HepG2 (cell line): Measurements from ENCODE around the gene ZNF8. TPM values are rescaled to one million over a fixed set of nuclear protein-coding genes. Genes with fewer than 3 reads are reported as not detected.

Experiments used
- ATAC-seq: fragments of 200-7000 bp; cut with Tn5 transposase; 3 replicates; pipeline ENCODE4 v1.9.1; 2020; ENCODE audit warnings: mild to moderate bottlenecking, moderate library complexity
- BruUV-seq: library from RNA; stranded (reverse); fragments of 400-500 nt; replicated peaks from 2 replicates; lab custom pipeline; 2021; lab: Mats Ljungman, UMichigan
- CTCF ChIA-PET: fragments of 300-600 bp; formaldehyde crosslinking; extraction: SDS; loops from one replicate; lab custom pipeline; 2021; ENCODE audit warnings: low total read pairs, inconsistent platforms, low intra/inter-chr PET ratio; lab: Yijun Ruan, JAX
- POLR2A ChIA-PET: fragments of 350-600 bp; sonication (Branson Sonifier 250); formaldehyde crosslinking; loops from one replicate; lab custom pipeline; 2020; ENCODE audit warnings: antibody characterized with exemption, inconsistent platforms; lab: Yijun Ruan, JAX
- DNase-seq: peaks from one replicate; pipeline ENCODE4 v3.0.0-alpha.2; 2015; ENCODE audit warnings: low spot score
- FAIRE-seq: peaks from 3 replicates; lab custom pipeline; 2011; peaks lifted over from hg19 to GRCh38; lab: Jason Lieb, UNC
- H2AFZ ChIP-seq: one replicate; pipeline ENCODE4 v1.6.1; 2011; ENCODE audit warnings: low read length, inconsistent platforms
- H3K27ac ChIP-seq: fragments of 300-600 bp; 3 replicates; pipeline ENCODE4 v1.8.0; 2011; ENCODE audit warnings: mixed run types, mild to moderate bottlenecking, mixed read lengths, low read length, inconsistent platforms; ENCODE audit not compliant: insufficient read depth; ENCODE audit errors: extremely low read length
- H3K27me3 ChIP-seq, 2 experiments: fragments of 200-600 bp in 1 of 2; 2 replicates in 1 of 2; 3 replicates in 1 of 2; pipeline versions ENCODE4 v1.6.0 to v1.8.0; 2011; ENCODE audit warnings: low read length in 2 of 2, mild to moderate bottlenecking in 2 of 2, moderate library complexity in 2 of 2, inconsistent platforms in 1 of 2; ENCODE audit not compliant: insufficient read depth in 2 of 2, control insufficient read depth in 1 of 2
- H3K36me3 ChIP-seq, 2 experiments: fragments of 200-600 bp in 1 of 2; replicated peaks in 1 of 2; 2 replicates in 1 of 2; 3 replicates in 1 of 2; pipeline versions ENCODE4 v1.5.1 to v1.8.0; 2011; ENCODE audit warnings: low read length in 2 of 2, inconsistent platforms in 1 of 2; ENCODE audit not compliant: insufficient read depth in 2 of 2, control insufficient read depth in 1 of 2
- H3K4me1 ChIP-seq: 2 replicates; pipeline ENCODE4 v1.5.1; 2012; ENCODE audit warnings: low read length, inconsistent platforms; ENCODE audit not compliant: insufficient read depth
- H3K4me2 ChIP-seq: 2 replicates; pipeline ENCODE4 v1.6.0; 2011; ENCODE audit warnings: low read depth, low read length, inconsistent platforms
- H3K4me3 ChIP-seq, 3 experiments: fragments of 200-600 bp in 1 of 3; sonication (generic), shearing (Covaris generic) in 1 of 3; replicated peaks in 1 of 3; 2 replicates each; pipeline ENCODE4 v1.5.1; 2011 to 2016; ENCODE audit warnings: low read length in 3 of 3, inconsistent platforms in 2 of 3, low read depth in 2 of 3, mild to moderate bottlenecking in 2 of 3, control low read depth in 1 of 3, mixed read lengths in 1 of 3; ENCODE audit not compliant: insufficient read depth in 1 of 3
- H3K79me2 ChIP-seq: one replicate; pipeline ENCODE4 v1.6.1; 2011; ENCODE audit warnings: low read length, inconsistent platforms; ENCODE audit not compliant: insufficient read depth
- H3K9ac ChIP-seq: 2 replicates; pipeline ENCODE4 v1.6.0; 2011; ENCODE audit warnings: mild to moderate bottlenecking, low read depth, low read length, inconsistent platforms; ENCODE audit not compliant: insufficient read depth
- H3K9me3 ChIP-seq: 2 replicates; pipeline ENCODE4 v1.5.1; 2012; ENCODE audit warnings: mild to moderate bottlenecking, low read length
- H4K20me1 ChIP-seq: 2 replicates; pipeline ENCODE4 v1.6.0; 2011; ENCODE audit warnings: inconsistent platforms, mild to moderate bottlenecking, low read length, moderate library complexity; ENCODE audit not compliant: insufficient read depth
- PCBP1 ChIP-seq: fragments of 200-400 bp; formaldehyde crosslinking; IDR thresholded peaks from 2 replicates; pipeline ENCODE4 v1.6.1; 2017; ENCODE audit warnings: mild to moderate bottlenecking, low read depth, low read length, borderline replicate concordance
- PHF20 ChIP-seq: sonication (generic); formaldehyde crosslinking; IDR thresholded peaks from 2 replicates; pipeline ENCODE4 v1.5.0; 2020; ENCODE audit warnings: mild to moderate bottlenecking, missing genetic modification reagents
- ZEB1 ChIP-seq: IDR thresholded peaks from 2 replicates; pipeline ENCODE4 v1.6.1; 2012; ENCODE audit warnings: mild to moderate bottlenecking, low read depth, inconsistent platforms; ENCODE audit not compliant: insufficient replicate concordance
- ZKSCAN8 ChIP-seq: IDR thresholded peaks from 2 replicates; pipeline ENCODE4 v1.6.1; 2016; ENCODE audit warnings: borderline replicate concordance, missing genetic modification reagents, missing compliant biosample characterization
- ZNF318 ChIP-seq: sonication (generic); formaldehyde crosslinking; IDR thresholded peaks from 2 replicates; pipeline ENCODE4 v1.4.0; 2020; ENCODE audit warnings: mild to moderate bottlenecking, missing genetic modification reagents
- ZNF513 ChIP-seq: sonication (generic); formaldehyde crosslinking; conservative IDR thresholded peaks from 2 replicates; pipeline ENCODE4 v1.5.0; 2020; ENCODE audit warnings: missing genetic modification reagents
- ZNF670 ChIP-seq: sonication (generic); formaldehyde crosslinking; IDR thresholded peaks from 2 replicates; pipeline ENCODE4 v1.8.0; 2022; ENCODE audit warnings: mild to moderate bottlenecking, missing genetic modification reagents, borderline replicate concordance
- WGBS: methylation state at CpG from one replicate; pipeline ENCODE4 v1.1.6; 2017; ENCODE audit warnings: low lambda C conversion rate; 5-methylcytosine and 5-hydroxymethylcytosine counted together
- in situ Hi-C: cut with HindIII; loops from 2 replicates; pipeline ENCODE4 v1.10.0; 2017; ENCODE audit warnings: low pct_unique_long_range_greater_than_20kb; ENCODE audit not compliant: extremely low pct_ligation_motif_present
- intact Hi-C: fragments of 100-400 bp; cut with micrococcal nuclease; formaldehyde crosslinking; loops from one replicate; pipeline ENCODE4 v1.10.0; 2022; ENCODE audit not compliant: unreplicated experiment
- polyA plus RNA-seq, 8 experiments: library from polyadenylated mRNA; depleted of rRNA in 3 of 8; stranded (reverse) in 7 of 8; unstranded in 1 of 8; fragments of >200 nt; fragmentation: Illumina TruSeq in 4 of 8; extraction: Trizol in 4 of 8; gene quantifications; 2 replicates each; pipeline versions ENCODE4 v1.2.1 to v1.2.3, GENCODE V29; 2011 to 2016; ENCODE audit warnings: low read depth in 4 of 8, missing spikeins in 1 of 8, mixed read lengths in 1 of 8; ENCODE audit not compliant: insufficient read depth in 1 of 8
- total RNA-seq, 5 experiments: library from RNA; depleted of rRNA; stranded (reverse); fragments of >200 nt; fragmentation: Illumina TruSeq; extraction: Trizol; gene quantifications; 2 replicates each; pipeline ENCODE4 v1.2.3, GENCODE V29; 2016; ENCODE audit warnings: low read depth in 1 of 5

Gene ZNF8
- total and polyA plus RNA-seq, 2 of the 13 experiments (the other 11 are each of a cell fraction or from before 2014, with no cell fraction given): 3.1 to 3.3 TPM

- TF ChIP-seq ZNF318 (no peak), ZNF670 (CRISPR knock-in tag) (no peak)
Observed at GRCh38 chr19:58311345-58311865, 32.6 kb downstream of the ZNF8 start (continued).

- WGBS: 89% methylated on average over 2 of the region's 2 CpGs
Observed at GRCh38 chr19:58315580-58315979, 36.8 kb downstream of the ZNF8 start.

More at GRCh38 chr19:58315580-58315979, 36.8 kb downstream of the ZNF8 start:
- no TSS peak for BruUV-seq
- ATAC-seq (no peak), FAIRE-seq (no peak)
- TF ChIP-seq ZNF513: no peak
- TF ChIP-seq ZKSCAN8 (CRISPR knock-in tag): no peak
- TF ChIP-seq ZEB1: no peak
- TF ChIP-seq PCBP1: no peak
- no peak for TF ChIP-seq PHF20 (CRISPR knock-in tag)
- TF ChIP-seq, all 625 proteins: peak for 0
- Histone ChIP-seq H4K20me1 (no peaks in the 10 kb centered on the region), H3K79me2 (no peaks in the 10 kb centered on the region), H3K36me3 (peaks cover 5 to 34% of the 10 kb centered on the region in 2 experiments), H3K27ac (no peak overlapping the region), H3K27me3 (no peaks in the 10 kb centered on the region), H3K9me3 (no peaks in the 10 kb centered on the region), H3K4me1 (no peaks in the 10 kb centered on the region), H3K4me3 (no peak overlapping the region), H3K9ac (no peak overlapping the region), H2AFZ (no peak overlapping the region), H3K4me2 (no peak overlapping the region)
- DNase-seq: no peak
- ChIA-PET CTCF (no interaction called here), POLR2A (no interaction called here)
- intact Hi-C loops (no loop called here), in situ Hi-C loops (no loop called here)
